HepG2 (cell line): ENCODE data around the gene PADI4.

Source experiments
- JUNB ChIP-seq: sonication (generic); formaldehyde crosslinking; IDR thresholded peaks from 2 replicates; pipeline ENCODE4 v1.8.0; 2022; ENCODE audit warnings: missing genetic modification reagents, mild to moderate bottlenecking, borderline replicate concordance
- MZF1 ChIP-seq: sonication (generic); formaldehyde crosslinking; IDR thresholded peaks from 2 replicates; pipeline ENCODE4 v1.8.1; 2023; ENCODE audit warnings: mild to moderate bottlenecking, missing genetic modification reagents, borderline replicate concordance
- RARG ChIP-seq: sonication (generic); formaldehyde crosslinking; IDR thresholded peaks from 2 replicates; pipeline ENCODE4 v1.4.0; 2020; ENCODE audit warnings: low read depth, mild to moderate bottlenecking, missing genetic modification reagents
- SALL1 ChIP-seq: sonication (generic); formaldehyde crosslinking; IDR thresholded peaks from 2 replicates; pipeline ENCODE4 v1.8.0; 2022; ENCODE audit warnings: mild to moderate bottlenecking, missing genetic modification reagents
- SYNCRIP ChIP-seq: fragments of 200-400 bp; formaldehyde crosslinking; IDR thresholded peaks from 2 replicates; pipeline ENCODE4 v1.6.1; 2018; ENCODE audit warnings: mild to moderate bottlenecking, low read depth, low read length; ENCODE audit not compliant: insufficient read depth
- ZNF614 ChIP-seq: IDR thresholded peaks from 2 replicates; pipeline ENCODE4 v1.6.1; 2018; ENCODE audit warnings: missing biosample characterization, missing genetic modification reagents, inconsistent platforms, borderline replicate concordance
- ZSCAN12 ChIP-seq: sonication (generic); formaldehyde crosslinking; IDR thresholded peaks from 2 replicates; pipeline ENCODE4 v1.9.0; 2021; ENCODE audit warnings: mild to moderate bottlenecking, missing genetic modification reagents
- TF ChIP-seq, protein P1 (sequence below): sonication (generic); formaldehyde crosslinking; IDR thresholded peaks from 2 replicates; pipeline ENCODE4 v1.9.0; 2021; ENCODE audit warnings: missing genetic modification reagents, mild to moderate bottlenecking, borderline replicate concordance
- TF ChIP-seq, protein P2 (sequence below): sonication (generic); formaldehyde crosslinking; IDR thresholded peaks from 2 replicates; pipeline ENCODE4 v1.5.0; 2020; ENCODE audit warnings: mild to moderate bottlenecking, missing genetic modification reagents, moderate library complexity
- TF ChIP-seq, protein P3 (sequence below): sonication (generic); formaldehyde crosslinking; IDR thresholded peaks from 2 replicates; pipeline ENCODE4 v1.4.0; 2020; ENCODE audit warnings: missing genetic modification reagents
- TF ChIP-seq, protein P4 (sequence below): sonication (generic); formaldehyde crosslinking; conservative IDR thresholded peaks from 2 replicates; pipeline ENCODE4 v1.8.1; 2023; ENCODE audit warnings: missing genetic modification reagents

DNA sequence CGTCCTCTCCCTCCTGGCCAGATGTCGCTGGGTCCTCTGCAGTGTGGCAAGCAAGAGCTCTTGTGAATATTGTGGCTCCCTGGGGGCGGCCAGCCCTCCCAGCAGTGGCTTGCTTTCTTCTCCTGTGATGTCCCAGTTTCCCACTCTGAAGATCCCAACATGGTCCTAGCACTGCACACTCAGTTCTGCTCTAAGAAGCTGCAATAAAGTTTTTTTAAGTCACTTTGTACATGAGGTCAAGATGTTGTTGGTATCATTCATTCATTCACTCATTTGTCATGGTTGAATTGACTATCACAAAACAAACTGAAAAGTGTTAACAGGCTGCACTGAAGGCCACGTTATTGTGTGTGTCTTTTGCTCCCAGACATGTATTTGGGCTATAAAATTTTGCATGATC, 55.8 kb downstream of the PADI4 start:
- TF ChIP-seq ZSCAN12 (no peak), SYNCRIP (no peak), JUNB (CRISPR knock-in tag) (no peak), RARG (no peak), MZF1 (CRISPR knock-in tag) (no peak), SALL1 (no peak), ZNF614 (no peak)
- TF ChIP-seq, protein P1, sequence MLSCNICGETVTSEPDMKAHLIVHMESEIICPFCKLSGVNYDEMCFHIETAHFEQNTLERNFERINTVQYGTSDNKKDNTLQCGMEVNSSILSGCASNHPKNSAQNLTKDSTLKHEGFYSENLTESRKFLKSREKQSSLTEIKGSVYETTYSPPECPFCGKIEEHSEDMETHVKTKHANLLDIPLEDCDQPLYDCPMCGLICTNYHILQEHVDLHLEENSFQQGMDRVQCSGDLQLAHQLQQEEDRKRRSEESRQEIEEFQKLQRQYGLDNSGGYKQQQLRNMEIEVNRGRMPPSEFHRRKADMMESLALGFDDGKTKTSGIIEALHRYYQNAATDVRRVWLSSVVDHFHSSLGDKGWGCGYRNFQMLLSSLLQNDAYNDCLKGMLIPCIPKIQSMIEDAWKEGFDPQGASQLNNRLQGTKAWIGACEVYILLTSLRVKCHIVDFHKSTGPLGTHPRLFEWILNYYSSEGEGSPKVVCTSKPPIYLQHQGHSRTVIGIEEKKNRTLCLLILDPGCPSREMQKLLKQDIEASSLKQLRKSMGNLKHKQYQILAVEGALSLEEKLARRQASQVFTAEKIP (CRISPR knock-in tag) = no peak
- TF ChIP-seq, protein P2, sequence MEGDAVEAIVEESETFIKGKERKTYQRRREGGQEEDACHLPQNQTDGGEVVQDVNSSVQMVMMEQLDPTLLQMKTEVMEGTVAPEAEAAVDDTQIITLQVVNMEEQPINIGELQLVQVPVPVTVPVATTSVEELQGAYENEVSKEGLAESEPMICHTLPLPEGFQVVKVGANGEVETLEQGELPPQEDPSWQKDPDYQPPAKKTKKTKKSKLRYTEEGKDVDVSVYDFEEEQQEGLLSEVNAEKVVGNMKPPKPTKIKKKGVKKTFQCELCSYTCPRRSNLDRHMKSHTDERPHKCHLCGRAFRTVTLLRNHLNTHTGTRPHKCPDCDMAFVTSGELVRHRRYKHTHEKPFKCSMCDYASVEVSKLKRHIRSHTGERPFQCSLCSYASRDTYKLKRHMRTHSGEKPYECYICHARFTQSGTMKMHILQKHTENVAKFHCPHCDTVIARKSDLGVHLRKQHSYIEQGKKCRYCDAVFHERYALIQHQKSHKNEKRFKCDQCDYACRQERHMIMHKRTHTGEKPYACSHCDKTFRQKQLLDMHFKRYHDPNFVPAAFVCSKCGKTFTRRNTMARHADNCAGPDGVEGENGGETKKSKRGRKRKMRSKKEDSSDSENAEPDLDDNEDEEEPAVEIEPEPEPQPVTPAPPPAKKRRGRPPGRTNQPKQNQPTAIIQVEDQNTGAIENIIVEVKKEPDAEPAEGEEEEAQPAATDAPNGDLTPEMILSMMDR (CRISPR knock-in tag) = no peak
- TF ChIP-seq, protein P3, sequence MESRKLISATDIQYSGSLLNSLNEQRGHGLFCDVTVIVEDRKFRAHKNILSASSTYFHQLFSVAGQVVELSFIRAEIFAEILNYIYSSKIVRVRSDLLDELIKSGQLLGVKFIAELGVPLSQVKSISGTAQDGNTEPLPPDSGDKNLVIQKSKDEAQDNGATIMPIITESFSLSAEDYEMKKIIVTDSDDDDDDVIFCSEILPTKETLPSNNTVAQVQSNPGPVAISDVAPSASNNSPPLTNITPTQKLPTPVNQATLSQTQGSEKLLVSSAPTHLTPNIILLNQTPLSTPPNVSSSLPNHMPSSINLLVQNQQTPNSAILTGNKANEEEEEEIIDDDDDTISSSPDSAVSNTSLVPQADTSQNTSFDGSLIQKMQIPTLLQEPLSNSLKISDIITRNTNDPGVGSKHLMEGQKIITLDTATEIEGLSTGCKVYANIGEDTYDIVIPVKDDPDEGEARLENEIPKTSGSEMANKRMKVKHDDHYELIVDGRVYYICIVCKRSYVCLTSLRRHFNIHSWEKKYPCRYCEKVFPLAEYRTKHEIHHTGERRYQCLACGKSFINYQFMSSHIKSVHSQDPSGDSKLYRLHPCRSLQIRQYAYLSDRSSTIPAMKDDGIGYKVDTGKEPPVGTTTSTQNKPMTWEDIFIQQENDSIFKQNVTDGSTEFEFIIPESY = no peak
- TF ChIP-seq, protein P4, sequence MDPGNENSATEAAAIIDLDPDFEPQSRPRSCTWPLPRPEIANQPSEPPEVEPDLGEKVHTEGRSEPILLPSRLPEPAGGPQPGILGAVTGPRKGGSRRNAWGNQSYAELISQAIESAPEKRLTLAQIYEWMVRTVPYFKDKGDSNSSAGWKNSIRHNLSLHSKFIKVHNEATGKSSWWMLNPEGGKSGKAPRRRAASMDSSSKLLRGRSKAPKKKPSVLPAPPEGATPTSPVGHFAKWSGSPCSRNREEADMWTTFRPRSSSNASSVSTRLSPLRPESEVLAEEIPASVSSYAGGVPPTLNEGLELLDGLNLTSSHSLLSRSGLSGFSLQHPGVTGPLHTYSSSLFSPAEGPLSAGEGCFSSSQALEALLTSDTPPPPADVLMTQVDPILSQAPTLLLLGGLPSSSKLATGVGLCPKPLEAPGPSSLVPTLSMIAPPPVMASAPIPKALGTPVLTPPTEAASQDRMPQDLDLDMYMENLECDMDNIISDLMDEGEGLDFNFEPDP (CRISPR knock-in tag) = no peak
